Stimulated activated CD8-positive, alpha-beta memory T cell treated with anti-CD3 and anti-CD28 coated beads, Interleukin-12 subunit alpha, Interleukin-12 subunit beta, amount 100 ng/mL, for 1 hour (primary cell): Measurements from ENCODE around the gene OAS3.
"Not testable (repeated sequence)": the region's sequence is repeated elsewhere in the genome, so short reads cannot be mapped to it uniquely, and the experiment has no call there.

Source experiments
- DNase-seq: peaks from one replicate; pipeline ENCODE4 v3.0.0-alpha.2; 2020; ENCODE audit warnings: low read depth

OAS3 gene

DNA sequence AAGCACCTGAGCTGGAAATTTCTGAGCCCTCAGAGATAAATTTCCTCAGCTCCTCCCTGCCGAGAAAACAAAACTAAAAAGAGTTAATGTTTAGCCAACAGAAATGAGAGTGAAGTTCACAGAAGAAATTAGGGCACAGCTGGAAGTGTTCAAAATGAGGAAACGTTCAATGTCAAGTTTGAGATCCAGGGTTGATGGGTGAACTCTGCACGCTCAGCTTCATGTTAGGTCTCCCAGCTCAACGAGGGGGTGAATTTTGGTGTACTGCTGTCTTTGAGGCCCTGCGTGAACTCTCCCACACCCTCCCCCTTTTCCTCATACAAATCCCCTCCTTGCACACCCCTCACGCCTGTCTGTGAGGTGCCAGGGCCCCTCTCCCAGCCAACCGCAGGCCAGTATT is 13.3 kb upstream of the OAS3 start:
- DNase-seq = no peak

DNA sequence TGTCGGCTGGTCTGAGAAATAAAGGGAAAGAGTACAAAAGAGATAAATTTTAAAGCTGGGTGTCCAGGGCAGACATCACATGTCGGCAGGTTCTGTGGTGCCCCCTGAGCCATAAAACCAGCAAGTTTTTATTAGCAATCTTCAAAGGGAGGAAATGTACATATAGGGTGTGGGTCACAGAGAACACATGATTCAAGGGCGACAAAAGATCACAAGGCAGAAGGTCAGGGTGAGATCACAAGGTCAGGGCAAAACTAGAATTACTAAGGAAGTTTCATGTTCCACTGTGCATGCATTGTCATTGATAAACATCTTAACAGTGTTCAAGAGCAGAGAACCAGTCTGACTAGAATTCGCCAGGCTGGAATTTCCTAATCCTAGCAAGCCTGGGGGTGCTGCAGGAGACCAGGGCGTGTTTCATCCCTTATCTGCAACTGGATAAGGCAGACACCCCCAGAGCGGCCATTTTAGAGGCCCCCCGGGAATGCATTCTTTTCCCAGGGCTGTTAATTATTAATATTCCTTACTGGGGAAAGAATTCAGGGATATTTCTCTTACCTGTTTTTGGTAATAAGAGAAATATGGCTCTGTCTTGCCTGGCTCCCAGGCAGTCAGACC is 11.7 kb upstream of the OAS3 start:
- DNase-seq = not testable (repeated sequence)

DNA sequence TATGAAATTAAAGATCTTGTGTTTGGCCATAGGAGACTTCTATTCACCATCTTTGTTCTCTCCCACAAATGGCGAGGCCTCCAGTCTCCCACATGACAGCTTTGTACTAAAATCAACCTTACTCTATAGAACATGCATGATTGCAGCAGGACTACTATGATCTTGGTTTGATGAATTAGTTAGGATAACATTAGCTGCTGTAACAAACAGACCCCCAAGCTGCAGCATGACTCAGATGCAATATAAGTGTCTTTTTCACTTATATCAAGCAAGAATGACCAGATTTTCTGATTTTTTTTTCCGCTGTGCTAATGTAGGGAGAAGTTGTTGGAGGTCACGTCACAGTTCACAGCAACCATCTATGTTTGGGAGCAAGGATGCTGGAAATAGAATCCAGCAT is 10.8 kb upstream of the OAS3 start:
- DNase-seq = no peak

DNA sequence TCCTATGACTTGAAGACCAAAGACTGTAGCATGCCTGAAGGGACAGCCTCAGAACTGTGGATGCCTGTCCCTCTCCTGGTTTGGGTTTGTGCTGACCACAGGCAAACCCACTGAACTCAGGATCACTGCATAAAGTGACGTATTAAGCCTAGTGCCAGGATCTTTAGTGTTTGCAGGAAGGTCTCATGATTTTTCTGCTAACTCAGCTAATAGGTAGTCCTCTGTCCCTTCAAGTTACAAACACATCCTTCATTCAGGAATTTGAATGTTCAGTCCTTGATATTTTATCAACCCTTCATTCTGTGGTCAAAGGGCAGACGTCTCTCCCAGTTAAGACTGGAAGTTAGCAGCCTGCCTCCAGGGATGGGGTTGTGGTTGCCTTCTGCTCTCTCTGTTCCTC is 10.3 kb upstream of the OAS3 start:
- no peak for DNase-seq

- no peak for DNase-seq
Observed at GRCh38 chr12:112928978-112929377, 9.3 kb upstream of the OAS3 start.

DNA sequence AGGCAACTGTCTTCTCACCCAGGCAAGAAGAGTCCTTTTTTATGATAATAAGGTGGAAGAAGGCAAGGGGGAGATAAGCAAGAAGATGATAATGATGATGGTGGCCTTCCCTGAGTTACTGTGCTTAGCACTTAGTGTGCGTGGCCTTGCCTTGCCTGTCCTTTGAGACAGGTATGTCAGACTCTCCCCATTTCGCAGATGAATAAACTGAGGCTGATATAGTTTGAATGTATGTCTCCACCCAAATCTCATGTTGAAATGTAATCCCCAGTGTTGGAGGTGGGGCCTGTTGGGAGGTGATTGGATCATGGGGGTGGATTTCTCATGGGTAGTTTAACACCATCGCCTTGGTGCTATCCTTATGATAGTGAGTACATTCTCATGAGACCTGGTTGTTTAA is 8.6 kb upstream of the OAS3 start:
- DNase-seq = no peak

- no peak for DNase-seq
Observed at GRCh38 chr12:112930350-112930749, 7.9 kb upstream of the OAS3 start.

DNA sequence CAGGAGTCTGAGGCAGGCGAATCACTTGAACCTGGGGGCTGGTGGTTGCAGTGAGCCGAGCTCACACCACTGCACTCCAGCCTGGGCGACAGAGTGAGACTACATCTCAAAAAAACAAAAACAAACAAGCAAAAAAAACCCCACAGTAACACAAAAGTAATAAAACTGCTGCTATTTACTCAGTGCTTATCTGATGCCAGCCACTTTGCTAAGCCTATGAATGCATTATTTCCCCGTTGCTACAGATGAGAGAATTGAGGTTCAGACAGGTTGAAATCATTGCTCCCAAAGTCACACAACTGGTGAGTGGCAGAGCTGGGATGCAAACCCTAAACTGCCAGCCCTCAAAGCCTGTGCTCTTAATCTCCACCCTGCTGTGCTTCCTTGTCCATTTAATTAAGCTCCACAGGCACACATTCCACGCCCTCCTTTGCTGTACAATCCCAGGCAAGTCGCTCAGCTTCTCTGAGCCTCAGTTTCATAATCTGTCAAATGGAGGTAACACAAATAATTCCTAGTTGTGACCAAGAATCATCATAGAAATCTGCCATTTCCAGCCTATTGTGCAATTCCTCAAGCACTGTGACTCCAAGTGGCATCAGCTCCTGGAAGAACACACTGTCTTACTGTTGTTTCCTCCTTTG is 5.7 kb upstream of the OAS3 start:
- no peak for DNase-seq

- DNase-seq = no peak
Observed at GRCh38 chr12:112933129-112933505, 5.2 kb upstream of the OAS3 start.

- DNase-seq = no peak
Observed at GRCh38 chr12:112936264-112936663, 2.0 kb upstream of the OAS3 start.

DNA sequence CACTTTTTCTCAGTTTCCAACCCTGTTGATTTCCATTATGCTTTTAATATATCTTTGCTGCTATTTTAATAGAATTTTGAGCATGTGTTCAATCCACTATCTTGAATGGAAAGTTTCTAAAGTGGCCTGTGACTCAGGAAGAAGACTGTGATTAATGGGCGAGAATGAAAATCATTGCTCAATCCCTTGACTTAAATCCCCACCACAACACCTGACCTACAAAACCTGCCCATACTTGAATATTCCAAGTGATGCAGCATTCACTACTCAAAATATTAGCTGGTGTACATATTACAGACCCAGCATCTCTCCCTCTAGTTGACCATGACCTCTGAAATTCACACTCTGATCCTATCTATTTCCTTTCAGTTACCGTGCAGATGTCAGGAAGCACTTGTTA is 1.3 kb upstream of the OAS3 start:
- no peak for DNase-seq

DNA sequence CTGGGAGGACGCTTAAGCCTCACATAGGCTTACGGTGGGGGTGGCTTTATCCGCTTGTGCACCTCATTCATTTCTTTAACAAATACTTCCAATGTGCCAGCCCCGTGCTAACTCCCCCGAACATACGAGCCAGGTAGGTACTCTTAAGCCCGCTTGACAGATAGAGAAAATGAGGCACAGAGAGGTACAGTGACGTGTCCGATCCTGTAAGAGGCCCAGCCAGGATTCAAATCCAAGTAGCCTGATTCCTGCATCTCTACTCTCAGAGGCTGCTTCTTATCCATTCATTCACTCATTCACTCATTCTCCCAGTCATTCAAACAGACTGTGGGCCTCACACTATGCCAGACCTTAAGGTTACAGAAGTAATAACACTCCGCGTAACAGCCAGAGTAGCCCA is 477 bp downstream of the OAS3 start:
- no peak for DNase-seq

- DNase-seq = no peak
Observed at GRCh38 chr12:112939761-112940381, 1.6 kb downstream of the OAS3 start.

GRCh38 chr12:112941528-112942335 is 3.5 kb downstream of the OAS3 start:
- no peak for DNase-seq

GRCh38 chr12:112942572-112942971 is 4.3 kb downstream of the OAS3 start:
- DNase-seq = no peak

GRCh38 chr12:112944024-112944690 is 5.9 kb downstream of the OAS3 start:
- no peak for DNase-seq

GRCh38 chr12:112945515-112945914 is 7.2 kb downstream of the OAS3 start:
- no peak for DNase-seq

DNA sequence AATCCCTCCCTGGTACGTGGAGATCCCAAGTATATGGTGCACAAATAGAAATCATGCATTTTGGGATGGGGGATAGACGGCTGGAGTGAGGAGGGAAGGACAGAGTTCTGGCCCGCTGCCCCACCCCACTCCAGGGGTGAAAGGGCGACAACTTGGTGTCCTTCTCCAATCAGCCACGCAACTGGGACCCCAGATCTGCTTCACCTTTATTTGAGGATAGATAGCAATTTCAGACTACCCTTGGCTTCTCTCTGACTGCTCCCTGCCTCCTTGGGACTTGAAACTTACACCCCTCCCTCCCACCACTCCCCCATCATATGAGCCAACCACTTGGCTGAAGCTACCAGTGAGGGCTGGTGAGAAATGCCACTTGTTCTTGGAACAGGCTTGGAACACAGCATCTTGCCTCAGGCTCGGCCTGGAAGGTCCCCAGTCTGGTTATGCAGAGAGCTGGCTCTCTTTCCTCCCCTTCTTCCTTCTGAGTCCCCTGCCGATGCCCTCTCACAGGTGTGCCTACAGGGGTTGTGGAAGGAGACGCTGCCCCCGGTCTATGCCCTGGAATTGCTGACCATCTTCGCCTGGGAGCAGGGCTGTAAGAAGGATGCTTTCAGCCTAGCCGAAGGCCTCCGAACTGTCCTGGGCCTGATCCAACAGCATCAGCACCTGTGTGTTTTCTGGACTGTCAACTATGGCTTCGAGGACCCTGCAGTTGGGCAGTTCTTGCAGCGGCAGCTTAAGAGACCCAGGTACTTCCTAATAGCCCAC is 8.1 kb downstream of the OAS3 start:
- no peak for DNase-seq

GRCh38 chr12:112947314-112947713 is 9.0 kb downstream of the OAS3 start:
- no peak for DNase-seq

DNA sequence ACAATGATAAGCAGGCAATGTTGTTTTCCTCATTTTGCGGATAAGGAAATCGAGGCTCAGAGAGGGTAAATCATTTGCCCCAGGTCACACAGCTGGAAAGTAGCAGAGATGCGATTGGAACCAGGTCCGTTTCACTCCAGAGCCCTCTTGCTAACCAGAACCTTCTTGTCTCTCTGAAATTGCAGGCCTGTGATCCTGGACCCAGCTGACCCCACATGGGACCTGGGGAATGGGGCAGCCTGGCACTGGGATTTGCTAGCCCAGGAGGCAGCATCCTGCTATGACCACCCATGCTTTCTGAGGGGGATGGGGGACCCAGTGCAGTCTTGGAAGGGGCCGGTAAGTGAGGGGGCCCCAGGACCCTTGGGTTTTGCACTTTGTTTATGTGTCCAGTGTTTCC is 9.5 kb downstream of the OAS3 start:
- no peak for DNase-seq

DNA sequence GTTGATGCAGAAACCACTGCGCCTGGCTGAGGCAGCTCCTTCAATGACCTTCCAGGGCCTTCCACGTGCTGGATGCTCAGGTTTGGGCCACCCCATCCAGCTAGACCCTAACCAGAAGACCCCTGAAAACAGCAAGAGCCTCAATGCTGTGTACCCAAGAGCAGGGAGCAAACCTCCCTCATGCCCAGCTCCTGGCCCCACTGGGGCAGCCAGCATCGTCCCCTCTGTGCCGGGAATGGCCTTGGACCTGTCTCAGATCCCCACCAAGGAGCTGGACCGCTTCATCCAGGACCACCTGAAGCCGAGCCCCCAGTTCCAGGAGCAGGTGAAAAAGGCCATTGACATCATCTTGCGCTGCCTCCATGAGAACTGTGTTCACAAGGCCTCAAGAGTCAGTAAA is 10.5 kb downstream of the OAS3 start:
- DNase-seq = no peak

DNA sequence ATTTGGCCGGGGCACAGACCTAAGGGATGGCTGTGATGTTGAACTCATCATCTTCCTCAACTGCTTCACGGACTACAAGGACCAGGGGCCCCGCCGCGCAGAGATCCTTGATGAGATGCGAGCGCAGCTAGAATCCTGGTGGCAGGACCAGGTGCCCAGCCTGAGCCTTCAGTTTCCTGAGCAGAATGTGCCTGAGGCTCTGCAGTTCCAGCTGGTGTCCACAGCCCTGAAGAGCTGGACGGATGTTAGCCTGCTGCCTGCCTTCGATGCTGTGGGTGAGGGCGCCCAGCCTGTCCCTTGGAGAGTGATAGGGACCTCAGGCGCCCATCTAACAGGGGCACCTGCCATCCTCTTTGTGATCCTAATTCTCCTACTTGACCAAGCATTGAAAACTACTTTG is 12.4 kb downstream of the OAS3 start:
- no peak for DNase-seq
